ENCODE results near the gene MVB12B.

DNA sequence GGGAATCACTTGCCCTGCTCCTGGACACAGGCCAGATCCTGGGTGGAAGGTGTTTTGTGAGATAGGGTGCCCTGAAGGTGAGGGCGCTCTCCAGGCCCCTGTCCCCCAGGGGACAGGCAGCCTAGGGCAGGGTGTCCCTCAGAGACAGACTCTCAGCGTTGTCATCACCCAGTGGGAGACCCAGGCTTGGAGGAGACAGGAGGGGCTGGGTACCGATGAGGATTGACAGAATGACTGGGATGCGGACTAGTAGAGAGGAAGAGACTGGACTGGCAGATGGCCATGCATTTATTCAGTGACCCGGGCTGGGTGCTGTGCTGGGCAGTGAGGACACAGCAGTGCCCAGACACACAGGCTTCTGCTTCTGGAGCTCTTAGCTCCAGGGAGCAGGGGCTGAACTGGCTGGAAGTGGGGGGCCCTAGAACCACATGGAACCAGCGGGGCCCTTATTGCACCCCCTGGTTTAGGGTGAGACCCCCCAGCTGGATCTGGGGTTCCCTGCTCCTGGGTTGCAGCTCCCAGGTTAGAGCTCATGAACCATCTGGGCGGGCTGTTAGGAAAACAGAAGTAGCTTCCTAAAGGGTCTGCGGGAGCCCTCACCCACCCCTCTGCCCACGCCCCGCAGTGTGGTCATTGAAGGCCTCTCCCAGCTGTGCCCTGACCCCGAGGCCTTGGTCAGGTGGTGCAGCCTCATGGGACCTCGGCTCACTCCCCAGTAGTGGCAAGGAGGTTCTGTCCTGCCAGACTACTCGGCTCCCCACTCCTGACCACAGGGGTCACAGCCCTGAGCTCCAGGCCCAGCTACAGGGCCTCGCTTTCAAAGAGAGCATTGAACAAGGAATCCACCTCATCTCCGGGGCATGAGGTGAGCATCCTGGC lies 170.4 kb downstream of the MVB12B start:
- no peak for TF ChIP-seq POLR2A (IDR thresholded peaks at IDR 0.05)
- TF ChIP-seq, protein P1, sequence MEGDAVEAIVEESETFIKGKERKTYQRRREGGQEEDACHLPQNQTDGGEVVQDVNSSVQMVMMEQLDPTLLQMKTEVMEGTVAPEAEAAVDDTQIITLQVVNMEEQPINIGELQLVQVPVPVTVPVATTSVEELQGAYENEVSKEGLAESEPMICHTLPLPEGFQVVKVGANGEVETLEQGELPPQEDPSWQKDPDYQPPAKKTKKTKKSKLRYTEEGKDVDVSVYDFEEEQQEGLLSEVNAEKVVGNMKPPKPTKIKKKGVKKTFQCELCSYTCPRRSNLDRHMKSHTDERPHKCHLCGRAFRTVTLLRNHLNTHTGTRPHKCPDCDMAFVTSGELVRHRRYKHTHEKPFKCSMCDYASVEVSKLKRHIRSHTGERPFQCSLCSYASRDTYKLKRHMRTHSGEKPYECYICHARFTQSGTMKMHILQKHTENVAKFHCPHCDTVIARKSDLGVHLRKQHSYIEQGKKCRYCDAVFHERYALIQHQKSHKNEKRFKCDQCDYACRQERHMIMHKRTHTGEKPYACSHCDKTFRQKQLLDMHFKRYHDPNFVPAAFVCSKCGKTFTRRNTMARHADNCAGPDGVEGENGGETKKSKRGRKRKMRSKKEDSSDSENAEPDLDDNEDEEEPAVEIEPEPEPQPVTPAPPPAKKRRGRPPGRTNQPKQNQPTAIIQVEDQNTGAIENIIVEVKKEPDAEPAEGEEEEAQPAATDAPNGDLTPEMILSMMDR (IDR thresholded peaks at IDR 0.05): no peak
- no peak for TF ChIP-seq POLR2AphosphoS5 (IDR thresholded peaks at IDR 0.05)
